Endodermal cell (in vitro differentiated cells): ENCODE data around the gene GRK1. TPM values are rescaled to one million over a fixed set of nuclear protein-coding genes. Genes with fewer than 3 reads are reported as not detected.
"Not testable (repeated sequence)": the region's sequence is repeated elsewhere in the genome, so short reads cannot be mapped to it uniquely, and the experiment has no call there.

Experiments
- DNase-seq: peaks from one replicate; pipeline ENCODE4 v3.0.0-alpha.2; 2017
- H3K27ac ChIP-seq: 2 replicates; pipeline ENCODE4 v1.5.1; 2013; ENCODE audit warnings: mild to moderate bottlenecking, low read depth, low read length, moderate library complexity
- H3K27me3 ChIP-seq: 2 replicates; pipeline ENCODE4 v1.6.1; 2013; ENCODE audit warnings: mild to moderate bottlenecking, low read length, moderate library complexity; ENCODE audit not compliant: insufficient read depth, control insufficient read depth, poor library complexity, severe bottlenecking
- H3K36me3 ChIP-seq: 2 replicates; pipeline ENCODE4 v1.7.0; 2013; ENCODE audit warnings: mild to moderate bottlenecking, low read length, moderate library complexity; ENCODE audit not compliant: control insufficient read depth, insufficient read depth
- H3K4me1 ChIP-seq: one replicate; pipeline ENCODE4 v1.7.0; 2013; ENCODE audit warnings: low read length; ENCODE audit not compliant: control insufficient read depth, insufficient read depth
- H3K4me3 ChIP-seq: 2 replicates; pipeline ENCODE4 v1.5.1; 2013; ENCODE audit warnings: mild to moderate bottlenecking, low read length, moderate library complexity
- H3K9ac ChIP-seq: 2 replicates; pipeline ENCODE4 v1.6.1; 2013; ENCODE audit warnings: mild to moderate bottlenecking, low read length, moderate library complexity; ENCODE audit not compliant: poor library complexity, severe bottlenecking; ENCODE audit errors: extremely low read depth
- H3K9me3 ChIP-seq: 2 replicates; pipeline ENCODE4 v1.6.1; 2013; ENCODE audit warnings: mild to moderate bottlenecking, low read length, moderate library complexity; ENCODE audit not compliant: control insufficient read depth
- H3K27ac Mint-ChIP-seq: 2 replicates; pipeline ENCODE4 v1.8.0; 2020; ENCODE audit warnings: mixed read lengths
- H3K27me3 Mint-ChIP-seq: 2 replicates; pipeline ENCODE4 v1.8.0; 2021; ENCODE audit warnings: mild to moderate bottlenecking, mixed read lengths; ENCODE audit not compliant: insufficient read depth
- H3K36me3 Mint-ChIP-seq: 2 replicates; pipeline ENCODE4 v1.8.0; 2020; ENCODE audit warnings: low read depth, mixed read lengths
- H3K4me1 Mint-ChIP-seq: 2 replicates; pipeline ENCODE4 v1.8.0; 2020; ENCODE audit warnings: mixed read lengths
- H3K4me3 Mint-ChIP-seq: 2 replicates; pipeline ENCODE4 v1.8.0; 2020; ENCODE audit warnings: mild to moderate bottlenecking, moderate library complexity, mixed read lengths
- H3K9me3 Mint-ChIP-seq: 2 replicates; pipeline ENCODE4 v1.8.0; 2020; ENCODE audit warnings: mild to moderate bottlenecking, mixed read lengths
- CTCF ChIP-seq: fragments of 200-600 bp; sonication (generic); conservative IDR thresholded peaks from 2 replicates; pipeline ENCODE4 v1.5.0; 2021; ENCODE audit warnings: antibody characterized with exemption, mild to moderate bottlenecking
- WGBS, 2 experiments: methylation state at CpG; one replicate each; pipeline versions ENCODE4 v1.1.5 to v1.1.7; 2013; ENCODE audit warnings: missing lambda C conversion rate in 2 of 2, mixed read lengths in 1 of 2; ENCODE audit not compliant: insufficient coverage in 1 of 2, insufficient read length in 1 of 2; 5-methylcytosine and 5-hydroxymethylcytosine counted together
- total RNA-seq, 2 donors: library from RNA; stranded (reverse); fragmentation: NEBNext Ultra II Directional in 1 of 2; extraction: Animal tissue kit (Norgen Biotek cat#: 25700) in 1 of 2; gene quantifications; 2 replicates in 1 of 2; 3 replicates in 1 of 2; pipeline ENCODE4 v1.2.1, GENCODE V29; 2021

The GRK1 gene
- total RNA-seq, 2 donors from 2014 or later = 1.7 to 2.5 TPM

GRCh38 chr13:113620036-113620796 is 46.8 kb upstream of the GRK1 start:
- H3K36me3 Mint-ChIP-seq = peaks cover 58% of the 10 kb centered on the region
- peak overlapping the region; percentile 24 for H3K27ac ChIP-seq
- WGBS, 2 experiments = 93 to 96% methylated on average over 3 to 15 of the region's 15 CpGs

GRCh38 chr13:113621046-113621445 is 46.0 kb upstream of the GRK1 start:
- Histone ChIP-seq H3K9ac (no peak overlapping the region), H3K4me3 (no peak overlapping the region), H3K36me3 (peaks cover 49% of the 10 kb centered on the region), H3K27ac (no peak overlapping the region), H3K4me1 (peaks cover 13% of the 10 kb centered on the region), H3K9me3 (peaks cover 12% of the 10 kb centered on the region), H3K27me3 (no peaks in the 10 kb centered on the region)
- Mint-ChIP-seq H3K4me1 (peaks cover 12% of the 10 kb centered on the region), H3K36me3 (peaks cover 64% of the 10 kb centered on the region), H3K9me3 (peaks cover 24% of the 10 kb centered on the region), H3K27me3 (no peaks in the 10 kb centered on the region), H3K4me3 (no peak overlapping the region), H3K27ac (no peak overlapping the region)
- WGBS, 2 experiments = 98 to 99% methylated on average over 10 to 12 of the region's 15 CpGs
- no peak for TF ChIP-seq CTCF
- no peak for DNase-seq

More at GRCh38 chr13:113620036-113620796, 46.8 kb upstream of the GRK1 start:
- Mint-ChIP-seq H3K4me1 (peaks cover 12% of the 10 kb centered on the region), H3K27me3 (no peaks in the 10 kb centered on the region), H3K9me3 (peaks cover 18% of the 10 kb centered on the region), H3K27ac (no peak overlapping the region), H3K4me3 (no peak overlapping the region)
- H3K9me3 ChIP-seq = peaks cover 12% of the 10 kb centered on the region
- H3K9ac ChIP-seq = no peak overlapping the region
- no peak for TF ChIP-seq CTCF
- H3K36me3 ChIP-seq = peaks cover 51% of the 10 kb centered on the region
- H3K4me3 ChIP-seq = no peak overlapping the region
- H3K27me3 ChIP-seq = no peaks in the 10 kb centered on the region
- H3K4me1 ChIP-seq = peaks cover 13% of the 10 kb centered on the region
- DNase-seq = no peak

- not testable (repeated sequence) for H3K4me3 ChIP-seq, H3K27ac ChIP-seq, H3K27me3 ChIP-seq, H3K27me3 Mint-ChIP-seq, H3K27ac Mint-ChIP-seq, H3K9ac ChIP-seq, H3K4me1 ChIP-seq, H3K4me1 Mint-ChIP-seq, H3K4me3 Mint-ChIP-seq
- Mint-ChIP-seq H3K36me3 (peaks cover 68% of the 10 kb centered on the region), H3K9me3 (peaks cover 25% of the 10 kb centered on the region)
- 78 to 79% methylated on average over 11 to 12 of the region's 13 CpGs for WGBS, 2 experiments
- H3K9me3 ChIP-seq = peaks cover 12% of the 10 kb centered on the region
- DNase-seq = peak; percentile 80
- peak; percentile 75 for TF ChIP-seq CTCF
- H3K36me3 ChIP-seq = peaks cover 52% of the 10 kb centered on the region
Measured at GRCh38 chr13:113621498-113621897, 45.5 kb upstream of the GRK1 start.

GRCh38 chr13:113621986-113622550 is 45.0 kb upstream of the GRK1 start:
- Histone ChIP-seq H3K9me3 (peaks cover 12% of the 10 kb centered on the region), H3K36me3 (peaks cover 56% of the 10 kb centered on the region)
- not testable (repeated sequence) for H3K9ac ChIP-seq, H3K27ac ChIP-seq, H3K27ac Mint-ChIP-seq, H3K27me3 ChIP-seq, H3K4me1 Mint-ChIP-seq, H3K4me1 ChIP-seq, DNase-seq, H3K27me3 Mint-ChIP-seq, H3K4me3 ChIP-seq, H3K4me3 Mint-ChIP-seq
- H3K9me3 Mint-ChIP-seq = peaks cover 25% of the 10 kb centered on the region
- 95% methylated on average over 15 to 20 of the region's 20 CpGs for WGBS, 2 experiments
- H3K36me3 Mint-ChIP-seq = peaks cover 74% of the 10 kb centered on the region
